ENCODE measurements around the gene GPATCH2L. TPM values are rescaled to one million over a fixed set of nuclear protein-coding genes. Genes with fewer than 3 reads are reported as not detected.

Gene GPATCH2L
- total RNA-seq, 1 experiment from 2014 or later: 76.7 TPM

DNA sequence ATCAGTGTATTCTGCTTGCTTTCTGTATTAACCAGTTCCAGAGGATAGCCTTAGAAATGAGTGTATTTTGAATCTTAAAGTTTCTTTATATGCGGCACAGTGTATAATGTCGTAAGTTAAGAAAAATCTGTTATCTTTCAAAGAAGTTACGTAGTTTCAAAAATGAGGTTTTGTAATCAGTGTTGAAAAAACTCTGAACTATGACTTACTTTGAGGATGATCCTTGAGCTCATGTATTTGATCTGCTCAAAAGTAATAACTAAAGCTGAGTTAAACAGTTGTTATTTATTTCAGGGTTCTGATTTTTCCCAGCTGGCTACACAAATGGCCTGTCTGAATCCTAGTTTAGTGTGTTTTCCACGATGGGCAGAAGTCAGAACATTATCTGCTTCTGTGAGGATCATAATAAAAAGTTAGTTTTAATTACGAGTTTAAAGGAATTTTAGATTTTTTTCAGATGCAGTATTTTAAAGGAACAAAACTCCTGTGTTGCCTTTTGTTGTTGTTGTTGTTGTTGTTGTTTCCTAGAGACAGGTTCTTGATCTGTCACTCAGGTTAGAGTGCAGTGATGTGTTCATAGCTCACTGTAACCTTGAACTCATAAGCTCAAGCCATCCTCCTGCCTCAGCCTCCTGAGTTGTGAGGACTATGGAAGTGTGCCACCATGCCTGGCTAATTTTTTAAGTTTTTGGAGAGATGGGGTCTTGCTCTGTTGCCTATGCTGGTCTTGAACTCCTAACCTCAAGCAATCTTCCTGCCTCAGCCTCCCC is 52.9 kb downstream of the GPATCH2L start:
- no peak overlapping the region for H2AK5ac ChIP-seq (ENCODE audit: insufficient read length, low read length)
- Mint-ChIP-seq H3K9me3 (no peaks in the 10 kb centered on the region; a peak in 1 of 5 replicates), H3K4me3 (no peak overlapping the region), H3K27ac (peak overlapping the region in 1 of 3 experiments; percentile 23; a peak in 1 of 7 replicates), H3K36me3 (ENCODE audit: insufficient read depth in 1 of 3, low read depth in 3 of 3) (peaks cover 17 to 42% (median 35%) of the 10 kb centered on the region in 3 experiments; a peak in 6 of 7 replicates), H3K27me3 (ENCODE audit: low read depth) (no peaks in the 10 kb centered on the region), H3K4me1 (peaks cover 14 to 15% of the 10 kb centered on the region in 2 experiments)
- no peak overlapping the region for H2BK20ac ChIP-seq (ENCODE audit: low read depth, low read length, poor library complexity, severe bottlenecking)
- H3K4ac ChIP-seq (ENCODE audit: low read depth, low read length): no peak overlapping the region
- no peak overlapping the region for H3K14ac ChIP-seq (ENCODE audit: insufficient read depth, low read length)
- H2BK15ac ChIP-seq (ENCODE audit: low read depth, low read length): no peak overlapping the region
- no peak overlapping the region for H3K23ac ChIP-seq (ENCODE audit: insufficient read length, low read depth, low read length)
- H3K23me2 ChIP-seq (ENCODE audit: insufficient read length, low read depth, low read length, poor library complexity, severe bottlenecking): no peaks in the 10 kb centered on the region
- no peak overlapping the region for H4K5ac ChIP-seq (ENCODE audit: insufficient read length, low read depth, low read length)
- no peak overlapping the region for H2BK12ac ChIP-seq (ENCODE audit: insufficient read length, low read depth, low read length)
- no peak overlapping the region for H2BK5ac ChIP-seq (ENCODE audit: insufficient read length, low read length)
- H3K9me3 ChIP-seq (ENCODE audit: control insufficient read depth, low read depth, low read length): no peaks in the 10 kb centered on the region
- H4K8ac ChIP-seq (replicated peaks; ENCODE audit: insufficient read length, low read depth, low read length): no peak overlapping the region
- no peaks in the 10 kb centered on the region for H3K79me2 ChIP-seq (ENCODE audit: insufficient read depth, low read length)
- H3K4me2 ChIP-seq (ENCODE audit: insufficient read depth, insufficient read length, low read length): no peak overlapping the region
- H3K18ac ChIP-seq (ENCODE audit: insufficient read length, low read depth, low read length): no peak overlapping the region
- no peak for DNase-seq
- H4K91ac ChIP-seq (ENCODE audit: insufficient read length, low read depth, low read length): no peak overlapping the region
- H3K79me1 ChIP-seq (ENCODE audit: insufficient read depth, low read depth, low read length, poor library complexity, severe bottlenecking): no peaks in the 10 kb centered on the region
- no peak overlapping the region for H2BK120ac ChIP-seq (ENCODE audit: low read depth, low read length, poor library complexity, severe bottlenecking)
- no peaks in the 10 kb centered on the region for H3K27me3 ChIP-seq (ENCODE audit: insufficient read depth, low read length)
- no peak overlapping the region for H3K9ac ChIP-seq (ENCODE audit: extremely low read depth, insufficient read length, low read length)
- H2AFZ ChIP-seq (ENCODE audit: low read length): no peak overlapping the region
- H3K27ac ChIP-seq (ENCODE audit: insufficient read length, low read depth, low read length): no peak overlapping the region
- no peaks in the 10 kb centered on the region; the same call in 1 of the 2 replicates for H3K4me1 ChIP-seq (ENCODE audit: insufficient read depth, low read length)
- H4K20me1 ChIP-seq (ENCODE audit: control insufficient read depth, insufficient read depth, insufficient read length): no peaks in the 10 kb centered on the region
- 100% methylated on average over 4 of the region's 5 CpGs for WGBS (ENCODE audit: extremely low coverage, insufficient read length, low lambda C conversion rate)
- H3K56ac ChIP-seq (ENCODE audit: insufficient read length, low read depth, low read length): no peak overlapping the region
- TF ChIP-seq CTCF (conservative IDR thresholded peaks at IDR 0.05): no peak
- no peak overlapping the region for H3T11ph ChIP-seq (ENCODE audit: low read length)

Data from H9 (cell line).